Measurements from ENCODE around the gene FIGNL2.

GRCh38 chr12:51814311-51815088 lies 34.0 kb downstream of the FIGNL2 start:
- TF ChIP-seq EP300 (IDR thresholded peaks at IDR 0.05) (peak in 1 of 2 donors; percentile 23), CTCF (IDR thresholded peaks at IDR 0.05) (peak; percentile 64 to 96 (median 94))

Data from tibial nerve (tissue), 4 donors.